GM21360 (cell line): ENCODE data around the gene DMPK.
"Not testable (repeated sequence)": the region's sequence is repeated elsewhere in the genome, so short reads cannot be mapped to it uniquely, and the experiment has no call there.

ENCODE experiments used
- ATAC-seq: cut with Tn5 transposase; IDR thresholded peaks from one replicate; pipeline ENCODE4 v1.9.1; 2021; ENCODE audit warnings: mild to moderate bottlenecking, moderate library complexity; ENCODE audit not compliant: unreplicated experiment

DMPK gene

GRCh38 chr19:45815481-45816216 lies 33.4 kb upstream of the DMPK start:
- ATAC-seq, result no peak

GRCh38 chr19:45814851-45815480 lies 32.7 kb upstream of the DMPK start, which contains the start of gene RSPH6A:
Gene RSPH6A, minus strand, starts transcription at chr19:45815308. Its CDS starts 132 bp downstream, at chr19:45815176.
- no peak for ATAC-seq

- ATAC-seq, result no peak
Observed at GRCh38 chr19:45814166-45814780, 32.0 kb upstream of the DMPK start.

- ATAC-seq, result no peak
Observed at GRCh38 chr19:45812297-45812696, 30.0 kb upstream of the DMPK start.

GRCh38 chr19:45809643-45810159 lies 27.4 kb upstream of the DMPK start:
- no peak for ATAC-seq

GRCh38 chr19:45805719-45806118 lies 23.4 kb upstream of the DMPK start:
- ATAC-seq, result no peak

GRCh38 chr19:45804959-45805230 lies 22.6 kb upstream of the DMPK start:
- ATAC-seq, result no peak

GRCh38 chr19:45804140-45804958 lies 22.1 kb upstream of the DMPK start:
- no peak for ATAC-seq

GRCh38 chr19:45801603-45802175 lies 19.4 kb upstream of the DMPK start:
- ATAC-seq, result no peak

GRCh38 chr19:45800070-45800553 lies 17.8 kb upstream of the DMPK start:
- ATAC-seq, result no peak

GRCh38 chr19:45799541-45799940 lies 17.3 kb upstream of the DMPK start:
- ATAC-seq, result not testable (repeated sequence)

- no peak for ATAC-seq
Observed at GRCh38 chr19:45798995-45799517, 16.8 kb upstream of the DMPK start.

- ATAC-seq, result no peak
Observed at GRCh38 chr19:45794627-45795026, 12.3 kb upstream of the DMPK start.

GRCh38 chr19:45793876-45794275 lies 11.6 kb upstream of the DMPK start:
- no peak for ATAC-seq

- peak; percentile 10 for ATAC-seq
Observed at GRCh38 chr19:45793178-45793564, 10.9 kb upstream of the DMPK start.

- peak; percentile 86 for ATAC-seq
Observed at GRCh38 chr19:45792470-45793177, 10.3 kb upstream of the DMPK start, which contains the start of gene DMWD. Gene DMWD, minus strand, starts transcription at chr19:45792845. Its CDS starts 89 bp downstream, at chr19:45792756.

GRCh38 chr19:45791744-45792469 lies 9.6 kb upstream of the DMPK start:
- ATAC-seq, result peak; percentile 11

- ATAC-seq, result no peak
Observed at GRCh38 chr19:45790942-45791341, 8.7 kb upstream of the DMPK start.
